K562 treated with DMSO at 1 percent for 12 hours (cell line): ENCODE measurements around the gene ANKRD16. TPM values are rescaled to one million over a fixed set of nuclear protein-coding genes. Genes with fewer than 3 reads are reported as not detected.

Experiments used
- total RNA-seq: library from RNA; unstranded; fragments of 300-600 nt; gene quantifications from 2 replicates; pipeline ENCODE4 v1.2.3, GENCODE V29; 2022; ENCODE audit not compliant: insufficient read depth

Gene ANKRD16
- total RNA-seq = 4.8 and 7.0 TPM in 2 replicates

DNA sequence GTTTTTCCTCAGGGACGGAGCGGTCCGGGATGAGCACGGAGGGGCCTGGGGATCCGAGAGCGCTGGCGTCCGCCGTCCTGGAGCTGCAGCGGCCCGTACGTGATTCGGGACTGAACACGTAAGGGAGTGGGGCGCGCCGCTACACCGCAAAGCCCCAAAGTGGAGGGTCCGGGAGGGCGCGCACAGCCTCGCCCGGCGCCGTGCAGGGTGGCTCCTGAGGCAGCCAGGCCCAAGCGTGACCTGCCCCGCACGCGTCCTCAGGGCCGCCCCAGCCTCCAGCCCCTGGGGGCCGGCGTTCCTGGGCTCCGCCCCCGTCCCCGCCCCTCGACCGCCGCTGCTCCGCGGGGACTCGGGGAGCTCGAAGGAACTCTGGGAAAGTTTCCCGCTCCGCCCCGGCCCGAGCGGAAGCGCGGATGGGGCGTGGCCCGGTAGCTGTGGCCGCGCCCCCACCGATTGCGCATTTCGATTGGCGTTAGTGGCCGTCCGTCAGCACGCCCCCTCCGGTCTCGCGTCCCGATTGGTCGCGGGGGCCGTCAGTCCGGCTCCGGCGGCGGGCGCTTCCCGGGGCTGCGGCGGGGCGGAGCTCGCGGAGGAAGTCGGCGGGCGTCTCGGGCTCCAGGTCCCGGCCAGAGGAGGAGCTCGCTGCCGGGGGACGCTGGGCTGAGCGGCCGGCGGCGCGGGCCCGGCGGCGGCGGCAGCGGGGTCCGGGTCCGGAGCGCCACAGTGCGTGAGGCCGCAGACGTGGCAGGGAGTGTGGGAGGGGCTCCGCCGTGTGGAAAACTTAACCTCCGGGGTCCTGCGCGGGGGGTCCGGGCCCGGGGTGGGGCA lies at the start of gene ANKRD16, which contains the start of gene FBH1:
ANKRD16 (minus strand) TSS at position 270 of the 828 bp plus-strand sequence. CDS start 539 bp downstream, outside the sequence.
FBH1 (plus strand) TSS at position 620 of the 828 bp plus-strand sequence; CDS start at position 723, 103 bp downstream.

GRCh38 chr10:5813341-5814109 lies 76.2 kb downstream of the ANKRD16 start, which contains the start of gene GDI2:
Gene GDI2 (minus strand): TSS chr10:5813434. CDS start chr10:5813258, 176 bp downstream.

Other genes with a start within 250 kb of the ANKRD16 start
- 22.2 and 39.4 TPM in 2 replicates for gene ASB13, start 223.3 kb downstream of the ANKRD16 start, total RNA-seq
- 8.1 and 33.8 TPM in 2 replicates for gene TASOR2, start 205.1 kb downstream of the ANKRD16 start, total RNA-seq
- gene GDI2, start 76.5 kb downstream of the ANKRD16 start, total RNA-seq = 106 and 210 TPM in 2 replicates
- 51.1 and 78.6 TPM in 2 replicates for gene FBH1, start 350 bp upstream of the ANKRD16 start, total RNA-seq
- gene IL15RA, start 87.7 kb upstream of the ANKRD16 start, total RNA-seq = 22.3 and 28.3 TPM in 2 replicates
- 1.2 TPM in 1 of 2 replicates, not detected in the other for gene IL2RA, start 172.5 kb upstream of the ANKRD16 start, total RNA-seq
- 43.4 and 72.4 TPM in 2 replicates for gene RBM17, start 199.1 kb upstream of the ANKRD16 start, total RNA-seq